ENCODE results near the gene DNAH17. TPM values are rescaled to one million over a fixed set of nuclear protein-coding genes. Genes with fewer than 3 reads are reported as not detected.

The DNAH17 gene
- total and polyA plus RNA-seq, 2 donors (not counting 1 experiment from before 2014, with no cell fraction given) = 0.01 to 0.12 TPM

DNA sequence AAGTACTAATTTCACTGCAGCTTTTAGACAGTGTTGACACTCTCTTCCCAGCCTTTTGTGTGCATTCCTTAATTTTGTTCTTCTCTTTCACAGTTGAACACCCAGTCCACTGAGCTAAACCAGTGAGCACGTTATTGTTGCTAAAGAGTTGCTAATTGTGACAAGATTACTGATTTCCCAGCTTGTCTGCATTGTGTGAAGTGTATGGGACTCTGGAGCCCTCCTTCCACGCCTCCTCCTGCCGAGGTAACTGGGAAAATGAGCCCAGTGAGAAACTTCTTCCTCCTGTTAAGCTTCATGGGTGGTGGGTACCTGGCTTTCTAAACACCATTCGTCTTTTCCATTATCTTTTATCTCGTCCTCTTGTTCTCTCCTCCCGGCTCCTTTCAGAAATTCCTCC, 29.8 kb upstream of the DNAH17 start:
- Histone ChIP-seq H3K79me2 (ENCODE audit: control insufficient read depth, insufficient read depth, low read length) (no peaks in the 10 kb centered on the region), H3K27ac (ENCODE audit: low read length in 2 of 2) (no peak overlapping the region), H4K20me1 (ENCODE audit: control insufficient read depth, insufficient read depth, low read length, poor library complexity, severe bottlenecking) (no peaks in the 10 kb centered on the region), H3K27me3 (replicated peaks in 1 of 4; ENCODE audit: control extremely low read depth in 1 of 4, control insufficient read depth in 3 of 4, insufficient read depth in 4 of 4, low read length in 3 of 4) (no peaks in the 10 kb centered on the region), H3K4me3 (ENCODE audit: control extremely low read depth in 1 of 5, extremely low read depth in 1 of 5, insufficient read depth in 1 of 5, low read depth in 2 of 5, low read length in 4 of 5) (no peak overlapping the region), H3K4me2 (replicated peaks; ENCODE audit: low read depth, low read length, poor library complexity, severe bottlenecking) (no peak overlapping the region), H3K36me3 (replicated peaks in 1 of 2; ENCODE audit: control extremely low read depth in 1 of 2, control insufficient read depth in 1 of 2, extremely low read depth in 1 of 2, insufficient read depth in 2 of 2, low read length in 1 of 2) (no peaks in the 10 kb centered on the region), H2AFZ (ENCODE audit: insufficient read depth, low read depth, low read length, poor library complexity, severe bottlenecking) (no peak overlapping the region), H3K9me3 (ENCODE audit: control extremely low read depth in 1 of 3, control insufficient read depth in 2 of 3, insufficient read depth in 1 of 3, low read length in 2 of 3) (peaks cover 0 to 9% (median 0%) of the 10 kb centered on the region in 3 donors), H3K9ac (ENCODE audit: low read length) (no peak overlapping the region), H3K4me1 (ENCODE audit: control insufficient read depth in 2 of 2, insufficient read depth in 2 of 2, low read length in 2 of 2) (no peaks in the 10 kb centered on the region)
- 89% methylated on average over 3 of the region's 6 CpGs for WGBS (ENCODE audit: insufficient coverage)
- POLR2A ChIA-PET = no interaction called here
- no peaks in the 10 kb centered on the region for H3K9me3 Mint-ChIP-seq (ENCODE audit: insufficient read depth)
- peaks cover 14% of the 10 kb centered on the region for H3K27me3 Mint-ChIP-seq
- no peak for ATAC-seq (ENCODE audit: low read depth)
- H3K4me3 Mint-ChIP-seq = no peak overlapping the region
- intact Hi-C loops (cut with micrococcal nuclease) = no loop called here
- no peak overlapping the region for H3K27ac Mint-ChIP-seq
- CTCF ChIA-PET = interaction anchor here (0.6 kb wide), 1 partner anchor 59 kb away, joined by 3 read pairs; no protein-coding TSS in a partner anchor
- no peak for TF ChIP-seq EZH2 (IDR thresholded peaks at IDR 0.05; ENCODE audit: borderline replicate concordance, insufficient read depth, low read depth, low read length, poor library complexity, severe bottlenecking)
- no peak for TF ChIP-seq CTCF (IDR thresholded peaks at IDR 0.05)
- no peak for DNase-seq
- no peaks in the 10 kb centered on the region for H3K4me1 Mint-ChIP-seq

- Histone ChIP-seq H3K9me3 (ENCODE audit: control extremely low read depth in 1 of 3, control insufficient read depth in 2 of 3, insufficient read depth in 1 of 3, low read length in 2 of 3) (peaks cover 0 to 9% (median 0%) of the 10 kb centered on the region in 3 donors), H3K4me3 (ENCODE audit: control extremely low read depth in 1 of 5, extremely low read depth in 1 of 5, insufficient read depth in 1 of 5, low read depth in 2 of 5, low read length in 4 of 5) (no peak overlapping the region), H4K20me1 (ENCODE audit: control insufficient read depth, insufficient read depth, low read length, poor library complexity, severe bottlenecking) (no peaks in the 10 kb centered on the region), H3K79me2 (ENCODE audit: control insufficient read depth, insufficient read depth, low read length) (no peaks in the 10 kb centered on the region), H3K27ac (ENCODE audit: low read length in 2 of 2) (no peak overlapping the region), H3K27me3 (replicated peaks in 1 of 4; ENCODE audit: control extremely low read depth in 1 of 4, control insufficient read depth in 3 of 4, insufficient read depth in 4 of 4, low read length in 3 of 4) (no peaks in the 10 kb centered on the region), H3K4me2 (replicated peaks; ENCODE audit: low read depth, low read length, poor library complexity, severe bottlenecking) (no peak overlapping the region), H3K9ac (ENCODE audit: low read length) (no peak overlapping the region), H2AFZ (ENCODE audit: insufficient read depth, low read depth, low read length, poor library complexity, severe bottlenecking) (no peak overlapping the region), H3K36me3 (replicated peaks in 1 of 2; ENCODE audit: control extremely low read depth in 1 of 2, control insufficient read depth in 1 of 2, extremely low read depth in 1 of 2, insufficient read depth in 2 of 2, low read length in 1 of 2) (no peaks in the 10 kb centered on the region), H3K4me1 (ENCODE audit: control insufficient read depth in 2 of 2, insufficient read depth in 2 of 2, low read length in 2 of 2) (no peaks in the 10 kb centered on the region)
- POLR2A ChIA-PET = no interaction called here
- 100% methylated on average over 5 of the region's 6 CpGs for WGBS (ENCODE audit: insufficient coverage)
- H3K27me3 Mint-ChIP-seq = peaks cover 9% of the 10 kb centered on the region
- H3K9me3 Mint-ChIP-seq (ENCODE audit: insufficient read depth) = no peaks in the 10 kb centered on the region
- CTCF ChIA-PET = no interaction called here
- H3K4me3 Mint-ChIP-seq = no peak overlapping the region
- H3K27ac Mint-ChIP-seq = no peak overlapping the region
- intact Hi-C loops (cut with micrococcal nuclease) = no loop called here
- no peak for TF ChIP-seq CTCF (IDR thresholded peaks at IDR 0.05)
- no peak for TF ChIP-seq EZH2 (IDR thresholded peaks at IDR 0.05; ENCODE audit: borderline replicate concordance, insufficient read depth, low read depth, low read length, poor library complexity, severe bottlenecking)
- ATAC-seq (ENCODE audit: low read depth) (no peak), DNase-seq (no peak)
- no peaks in the 10 kb centered on the region for H3K4me1 Mint-ChIP-seq
Observed at GRCh38 chr17:78605886-78606285, 28.7 kb upstream of the DNAH17 start.
